Measurements from ENCODE around the gene EGLN1.

Gene EGLN1

GRCh38 chr1:231415018-231415583 lies 7.0 kb downstream of the EGLN1 start:
- no peak for DNase-seq
- Histone ChIP-seq H3K9me3 (ENCODE audit: insufficient read depth, low read length, severe bottlenecking) (no peaks in the 10 kb centered on the region), H3K4me3 (ENCODE audit: low read depth in 1 of 2, low read length in 2 of 2) (no peak overlapping the region), H3K4me2 (ENCODE audit: insufficient read depth, low read length) (peak overlapping the region; percentile 28; the same call in 1 of the 2 replicates), H3K27me3 (ENCODE audit: insufficient read depth, low read length, poor library complexity) (no peaks in the 10 kb centered on the region), H3K79me2 (ENCODE audit: insufficient read depth, low read length) (peaks cover 98% of the 10 kb centered on the region), H3K9ac (ENCODE audit: low read depth, low read length) (no peak overlapping the region), H3K27ac (ENCODE audit: low read length) (no peak overlapping the region), H4K20me1 (ENCODE audit: insufficient read depth, low read length) (peaks cover 52% of the 10 kb centered on the region), H2AFZ (ENCODE audit: low read depth, low read length) (no peak overlapping the region), H3K36me3 (ENCODE audit: insufficient read depth, low read length) (peaks cover 42% of the 10 kb centered on the region), H3K4me1 (ENCODE audit: insufficient read depth, low read length) (peaks cover 63% of the 10 kb centered on the region)
- no peak for ATAC-seq (ENCODE audit: insufficient read depth, low read depth)
- no peak for TF ChIP-seq CTCF (IDR thresholded peaks at IDR 0.05; ENCODE audit: borderline replicate concordance, extremely low read depth, low read length, poor library complexity, severe bottlenecking)
- no peak for TF ChIP-seq EZH2 (IDR thresholded peaks at IDR 0.05; ENCODE audit: borderline replicate concordance, low read depth, low read length, severe bottlenecking)

GRCh38 chr1:231414260-231415016 lies 7.6 kb downstream of the EGLN1 start:
- ATAC-seq (ENCODE audit: insufficient read depth, low read depth) (no peak), DNase-seq (no peak)
- Histone ChIP-seq H3K4me2 (ENCODE audit: insufficient read depth, low read length) (peak overlapping the region; percentile 28), H2AFZ (ENCODE audit: low read depth, low read length) (no peak overlapping the region), H3K9ac (ENCODE audit: low read depth, low read length) (no peak overlapping the region), H3K27me3 (ENCODE audit: insufficient read depth, low read length, poor library complexity) (no peaks in the 10 kb centered on the region), H3K4me3 (ENCODE audit: low read depth in 1 of 2, low read length in 2 of 2) (no peak overlapping the region), H3K36me3 (ENCODE audit: insufficient read depth, low read length) (peaks cover 46% of the 10 kb centered on the region), H3K4me1 (ENCODE audit: insufficient read depth, low read length) (peaks cover 57% of the 10 kb centered on the region), H4K20me1 (ENCODE audit: insufficient read depth, low read length) (peaks cover 48% of the 10 kb centered on the region), H3K27ac (ENCODE audit: low read length) (no peak overlapping the region), H3K79me2 (ENCODE audit: insufficient read depth, low read length) (peaks cover 98% of the 10 kb centered on the region), H3K9me3 (ENCODE audit: insufficient read depth, low read length, severe bottlenecking) (no peaks in the 10 kb centered on the region)
- TF ChIP-seq EZH2 (IDR thresholded peaks at IDR 0.05; ENCODE audit: borderline replicate concordance, low read depth, low read length, severe bottlenecking) (no peak), CTCF (IDR thresholded peaks at IDR 0.05; ENCODE audit: borderline replicate concordance, extremely low read depth, low read length, poor library complexity, severe bottlenecking) (no peak)

GRCh38 chr1:231413749-231414082 lies 8.4 kb downstream of the EGLN1 start:
- Histone ChIP-seq H3K4me1 (ENCODE audit: insufficient read depth, low read length) (peaks cover 50% of the 10 kb centered on the region), H3K27me3 (ENCODE audit: insufficient read depth, low read length, poor library complexity) (no peaks in the 10 kb centered on the region), H3K79me2 (ENCODE audit: insufficient read depth, low read length) (peaks cover 98% of the 10 kb centered on the region), H3K9me3 (ENCODE audit: insufficient read depth, low read length, severe bottlenecking) (no peaks in the 10 kb centered on the region), H3K4me3 (ENCODE audit: low read depth in 1 of 2, low read length in 2 of 2) (no peak overlapping the region), H3K4me2 (ENCODE audit: insufficient read depth, low read length) (peak overlapping the region; percentile 24), H3K9ac (ENCODE audit: low read depth, low read length) (no peak overlapping the region), H3K27ac (ENCODE audit: low read length) (no peak overlapping the region), H2AFZ (ENCODE audit: low read depth, low read length) (no peak overlapping the region), H4K20me1 (ENCODE audit: insufficient read depth, low read length) (peaks cover 46% of the 10 kb centered on the region), H3K36me3 (ENCODE audit: insufficient read depth, low read length) (peaks cover 51% of the 10 kb centered on the region)
- DNase-seq (no peak), ATAC-seq (ENCODE audit: insufficient read depth, low read depth) (no peak)
- TF ChIP-seq EZH2 (IDR thresholded peaks at IDR 0.05; ENCODE audit: borderline replicate concordance, low read depth, low read length, severe bottlenecking) (no peak), CTCF (IDR thresholded peaks at IDR 0.05; ENCODE audit: borderline replicate concordance, extremely low read depth, low read length, poor library complexity, severe bottlenecking) (no peak)

Data from DND-41 (cell line).